IPS-NIHi11 (cell line): ENCODE results near the gene AP3S1.
A peak's percentile ranks its signal among the peaks of the same experiment; 100 is the strongest.

Experiments used
- DNase-seq: peaks from one replicate; pipeline ENCODE4 v3.0.0; 2012; ENCODE audit warnings: mixed read lengths, low spot score

AP3S1 gene

DNA sequence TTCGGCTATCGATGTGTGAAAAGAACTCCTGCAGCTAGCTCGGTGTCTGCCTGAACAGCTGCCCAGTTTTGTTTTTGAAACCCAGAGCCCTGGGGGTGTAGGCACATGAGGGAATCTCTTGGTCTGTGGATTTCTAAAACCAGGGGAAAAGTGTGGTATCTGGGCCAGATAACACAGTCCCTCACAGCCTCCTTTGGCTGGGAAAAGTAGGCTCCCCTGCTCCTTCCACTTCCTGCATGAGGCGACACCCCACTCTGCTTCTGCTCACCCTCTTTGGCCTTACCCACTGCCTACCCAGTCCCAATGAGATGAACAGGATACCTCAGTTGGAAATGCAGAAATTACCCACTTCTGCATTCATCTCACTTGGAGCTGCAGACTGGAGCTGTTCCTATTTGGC is 15.8 kb upstream of the AP3S1 start:
- DNase-seq: no peak

DNA sequence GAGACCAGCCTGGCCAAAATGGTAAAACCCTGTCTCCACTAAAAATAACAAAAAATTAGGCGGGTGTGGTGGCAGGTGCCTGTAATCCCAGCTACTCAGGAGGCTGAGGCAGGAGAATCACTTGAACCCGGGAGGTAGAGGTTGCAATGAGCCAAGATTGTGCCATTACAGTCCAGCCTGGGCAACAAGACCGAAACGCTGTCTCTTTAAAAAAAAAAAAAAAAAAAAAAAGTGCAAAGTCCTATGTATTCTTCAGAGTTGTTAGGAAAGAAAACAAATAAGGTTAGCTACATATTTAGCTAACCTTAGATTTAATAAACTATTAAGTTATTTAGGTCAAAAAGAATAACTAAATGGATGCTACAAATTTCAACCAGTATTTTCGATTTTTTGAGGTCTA is 11.8 kb upstream of the AP3S1 start:
- DNase-seq: no peak

DNA sequence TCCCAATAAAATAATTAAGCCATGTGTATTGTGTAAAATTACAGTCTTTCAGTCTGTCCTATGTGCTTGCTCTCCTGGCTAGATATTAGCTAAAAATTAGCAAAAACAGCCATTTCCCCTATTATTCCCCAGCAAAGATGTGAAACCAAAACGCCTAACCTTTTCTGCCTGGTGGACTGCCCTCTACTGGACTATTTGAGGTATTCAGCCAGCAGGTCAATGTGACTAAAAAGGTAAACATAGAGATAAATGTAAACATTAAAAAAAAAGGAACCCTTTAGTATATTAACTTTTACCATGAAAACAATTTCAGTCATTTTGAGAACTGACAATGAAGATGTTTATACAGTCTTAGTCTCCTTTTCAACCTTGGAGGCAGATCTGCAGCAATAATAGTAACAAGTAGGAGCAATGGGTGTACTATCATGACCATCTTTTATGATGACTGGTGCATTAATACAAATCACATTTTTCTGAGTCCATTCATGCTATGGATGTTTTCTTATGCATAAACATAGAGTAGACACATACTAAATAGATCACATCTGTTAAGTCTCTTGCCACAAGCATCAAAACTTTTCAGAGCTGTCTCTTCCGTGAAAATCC is 10.5 kb upstream of the AP3S1 start:
- DNase-seq: peak; percentile 53

DNA sequence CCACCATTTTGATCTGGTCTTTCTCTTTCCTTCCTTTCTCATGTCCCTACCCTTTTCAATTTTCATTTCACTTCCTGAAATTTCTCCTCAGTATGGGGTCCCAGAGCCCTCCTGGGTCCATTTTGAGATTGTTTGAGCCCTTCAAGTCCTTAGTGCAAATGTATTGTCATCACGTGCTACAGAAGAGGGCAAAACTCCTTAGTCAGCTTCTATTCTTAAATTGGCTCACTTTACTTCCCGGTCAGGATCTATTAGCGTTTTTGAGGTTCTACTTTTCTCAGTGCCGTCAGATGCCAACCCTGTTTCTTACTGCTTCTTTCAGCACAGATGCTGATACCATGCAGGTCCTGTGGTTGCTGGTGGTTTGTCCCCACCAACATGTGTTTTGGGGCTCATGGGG is 6.3 kb upstream of the AP3S1 start:
- no peak for DNase-seq

DNA sequence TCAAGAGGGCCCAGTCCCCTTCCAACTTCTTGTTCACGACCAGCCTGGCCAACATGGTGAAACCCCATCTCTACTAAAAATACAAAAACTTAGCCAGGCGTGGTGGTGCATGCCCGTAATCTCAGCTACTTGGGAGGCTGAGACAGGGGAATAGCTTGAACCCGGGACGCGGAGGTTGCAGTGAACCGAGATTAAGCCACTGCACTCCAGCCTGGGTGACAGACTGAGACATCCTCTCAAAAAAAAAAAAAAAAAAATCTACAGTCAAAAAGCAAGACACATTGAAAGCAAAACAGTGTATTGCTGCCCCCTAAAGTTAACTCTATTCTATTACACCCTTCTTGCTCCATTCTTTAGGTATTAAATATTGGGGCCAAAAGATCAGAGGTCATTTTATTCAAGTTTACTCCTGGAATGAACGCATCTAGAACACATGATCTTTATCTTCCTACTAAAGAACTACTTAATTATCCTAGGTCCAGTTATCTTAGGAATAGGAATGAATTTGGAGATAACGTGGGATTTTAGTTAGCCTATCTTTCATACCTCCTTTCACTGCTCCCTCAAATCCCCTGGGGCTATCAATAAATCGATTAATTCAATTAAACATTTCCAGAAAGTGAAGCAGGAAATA is 2.7 kb upstream of the AP3S1 start:
- DNase-seq: peak; percentile 38

DNA sequence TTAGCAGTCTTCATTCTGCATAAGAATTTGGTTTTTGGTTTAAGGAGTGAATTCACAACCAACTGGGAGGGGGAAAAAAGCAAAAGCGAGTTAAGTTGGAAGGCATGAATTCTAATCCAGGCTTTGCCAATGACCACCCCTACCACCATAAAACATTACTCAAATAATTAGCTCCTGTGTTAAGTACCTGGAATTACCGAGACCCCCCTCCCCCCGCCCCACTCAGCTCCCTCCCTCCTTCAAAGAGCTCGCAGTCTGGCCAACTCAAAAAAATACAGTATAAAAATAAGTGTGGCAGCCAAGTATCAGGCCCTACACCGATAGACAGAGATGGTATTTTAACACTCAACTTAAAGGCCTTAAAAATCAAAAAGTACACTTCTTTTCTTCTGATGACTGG is 862 bp upstream of the AP3S1 start:
- no peak for DNase-seq

DNA sequence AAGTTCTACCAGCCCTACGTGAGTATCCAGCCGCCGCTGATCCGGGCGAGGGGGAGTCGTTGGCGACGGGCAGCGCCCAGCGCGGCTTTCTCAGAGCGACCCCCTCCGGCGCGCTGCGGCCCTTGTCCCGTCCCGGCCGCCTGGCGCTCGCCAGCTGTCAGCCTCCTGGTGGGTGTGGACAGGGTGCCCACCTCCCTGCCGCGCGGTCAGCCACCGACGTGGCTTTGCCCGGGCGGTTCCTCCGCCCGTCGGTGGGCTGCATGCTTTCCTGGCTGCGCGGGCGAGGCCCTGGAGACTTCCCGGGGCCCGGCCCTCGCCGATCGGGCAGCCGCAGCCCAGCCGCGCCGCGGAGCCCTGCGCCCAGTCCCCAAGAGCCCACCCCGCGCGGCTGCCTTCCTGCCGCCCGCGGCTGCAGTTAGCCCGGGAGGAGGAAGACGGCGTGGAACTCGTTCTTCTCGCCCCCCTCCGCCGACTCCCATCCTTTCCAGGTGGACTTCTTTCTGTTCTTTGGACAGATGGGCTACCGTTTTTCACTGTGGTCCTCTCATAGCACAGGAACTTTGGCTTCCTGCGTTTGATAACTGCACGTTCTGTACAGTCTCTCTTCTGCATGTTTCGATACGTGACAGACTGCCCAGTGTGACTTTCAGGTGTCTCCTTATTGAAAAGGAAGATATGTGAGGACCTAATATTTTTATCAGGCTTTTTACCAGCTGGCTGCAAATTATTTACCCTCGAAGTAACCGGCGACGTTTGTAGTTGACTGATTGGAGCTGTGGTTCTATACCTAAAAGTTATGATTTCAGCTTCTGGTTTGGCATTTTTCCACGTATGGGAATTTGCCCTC is 577 bp downstream of the AP3S1 start:
- DNase-seq: peak; percentile 60

DNA sequence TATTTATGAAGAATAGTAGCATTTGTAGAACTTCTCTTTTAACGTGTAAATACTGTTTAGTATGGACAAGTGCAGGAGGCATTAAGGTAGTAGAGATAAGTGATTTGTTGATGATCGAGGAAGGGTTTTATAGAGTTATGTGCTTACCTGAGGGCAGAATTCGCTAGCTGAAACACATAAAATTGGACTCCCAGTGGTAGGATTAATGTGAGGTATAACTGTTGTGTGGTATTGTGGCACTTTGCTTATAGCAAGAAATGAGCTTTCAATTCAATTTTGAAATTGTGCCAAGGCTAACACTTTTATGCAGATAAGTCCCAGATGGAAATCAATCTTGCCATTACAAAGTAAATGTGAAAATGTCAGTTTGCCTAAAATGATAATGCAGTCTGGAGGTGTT is 1.2 kb downstream of the AP3S1 start:
- no peak for DNase-seq

DNA sequence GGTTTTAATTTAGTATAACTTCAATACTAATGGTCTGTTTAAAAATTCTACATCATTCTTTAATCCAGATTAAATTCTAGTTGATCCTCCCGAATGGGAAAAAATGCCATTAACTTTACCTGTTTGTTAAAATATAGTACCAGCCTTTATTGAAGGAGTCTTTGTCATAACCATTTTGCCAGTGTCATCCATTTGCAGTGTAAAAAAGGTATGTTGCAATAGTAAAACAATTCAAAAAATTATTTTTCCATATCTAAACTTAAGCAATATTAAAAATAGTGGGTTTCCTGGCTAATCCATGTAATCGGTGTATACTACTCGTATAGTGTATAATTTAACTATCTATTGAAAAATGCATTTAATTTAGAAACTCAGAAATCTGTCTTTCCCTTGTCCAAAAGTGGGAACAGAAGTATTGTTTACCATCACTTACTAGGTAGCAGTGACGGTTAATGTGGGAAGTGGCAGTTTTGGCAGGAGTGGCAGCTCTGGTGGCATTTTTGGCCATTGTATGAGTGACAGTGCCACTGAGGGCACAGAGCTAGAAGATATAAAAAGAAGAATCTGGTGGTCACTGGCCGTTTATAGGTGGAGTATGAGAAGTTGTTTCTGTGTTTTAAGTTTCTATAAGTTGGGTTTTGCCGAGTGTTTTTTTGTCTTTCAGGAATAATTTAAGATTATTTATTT is 1.9 kb downstream of the AP3S1 start:
- DNase-seq: no peak

DNA sequence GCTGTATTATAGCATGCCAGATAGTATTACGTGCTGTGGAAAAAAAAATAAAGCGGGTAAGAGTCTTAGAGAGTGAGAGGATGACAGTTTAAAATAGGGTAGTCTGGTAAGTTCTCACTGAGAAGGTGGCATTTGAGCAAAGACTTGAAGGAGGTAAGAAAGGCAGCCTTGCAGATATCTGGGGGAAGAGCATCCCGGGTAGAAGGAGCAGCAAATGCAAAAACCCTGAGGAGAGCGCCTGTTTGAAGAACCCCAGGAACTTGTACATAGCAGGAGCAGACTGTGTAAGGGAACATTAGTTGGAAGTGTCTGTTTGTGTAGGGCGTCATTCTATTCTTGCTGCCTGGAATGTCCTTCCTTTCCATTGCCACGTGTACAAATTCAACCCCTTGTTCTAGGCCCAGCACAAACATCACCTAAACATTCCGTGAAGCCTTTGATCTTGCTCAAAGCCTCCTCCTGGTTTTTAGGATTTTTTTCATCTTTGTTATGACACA is 2.6 kb downstream of the AP3S1 start:
- no peak for DNase-seq

DNA sequence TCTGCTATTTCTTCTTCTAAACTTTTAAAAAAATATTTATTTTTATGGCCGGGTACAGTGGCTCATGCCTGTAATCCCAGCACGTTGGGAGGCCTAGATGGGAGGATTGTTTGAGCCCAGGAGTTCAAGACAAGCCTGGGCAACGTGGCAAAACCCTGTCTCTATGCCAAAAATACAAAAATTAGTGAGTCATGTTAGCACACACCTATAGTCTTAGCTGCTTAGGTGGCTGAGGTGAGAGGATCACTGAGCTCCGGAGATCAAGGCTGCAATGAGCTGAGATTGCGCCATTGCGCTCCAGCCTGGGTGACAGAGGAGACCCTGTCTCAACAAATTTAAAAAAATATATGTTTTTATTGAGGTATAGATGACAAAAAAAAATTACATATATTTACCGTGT is 5.6 kb downstream of the AP3S1 start:
- DNase-seq: no peak

DNA sequence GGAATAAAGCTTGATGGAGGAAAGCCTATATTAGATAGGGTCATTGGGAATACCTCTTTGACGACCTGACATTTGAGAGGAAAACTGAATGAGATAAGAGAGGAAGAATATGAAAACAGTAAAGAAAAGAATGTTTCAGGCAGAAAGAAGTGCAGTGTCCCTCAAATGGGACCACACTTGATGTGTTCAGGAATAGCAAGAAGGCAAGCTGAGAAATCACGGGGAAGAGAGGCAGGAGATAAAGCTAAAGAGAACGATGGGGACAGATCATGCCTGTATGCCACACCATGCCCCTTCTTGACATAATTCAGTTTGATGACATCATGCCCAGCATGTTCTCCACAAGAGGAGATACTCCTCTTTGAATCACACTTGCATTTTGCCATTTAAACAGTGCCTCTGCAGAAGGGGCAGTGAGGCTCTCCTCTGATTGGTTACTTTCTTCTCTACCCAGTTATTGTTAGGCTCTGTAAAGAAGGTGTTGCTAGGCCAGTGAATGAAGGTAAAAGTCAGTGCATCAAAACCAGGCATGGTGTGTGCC is 7.6 kb downstream of the AP3S1 start:
- DNase-seq: no peak

DNA sequence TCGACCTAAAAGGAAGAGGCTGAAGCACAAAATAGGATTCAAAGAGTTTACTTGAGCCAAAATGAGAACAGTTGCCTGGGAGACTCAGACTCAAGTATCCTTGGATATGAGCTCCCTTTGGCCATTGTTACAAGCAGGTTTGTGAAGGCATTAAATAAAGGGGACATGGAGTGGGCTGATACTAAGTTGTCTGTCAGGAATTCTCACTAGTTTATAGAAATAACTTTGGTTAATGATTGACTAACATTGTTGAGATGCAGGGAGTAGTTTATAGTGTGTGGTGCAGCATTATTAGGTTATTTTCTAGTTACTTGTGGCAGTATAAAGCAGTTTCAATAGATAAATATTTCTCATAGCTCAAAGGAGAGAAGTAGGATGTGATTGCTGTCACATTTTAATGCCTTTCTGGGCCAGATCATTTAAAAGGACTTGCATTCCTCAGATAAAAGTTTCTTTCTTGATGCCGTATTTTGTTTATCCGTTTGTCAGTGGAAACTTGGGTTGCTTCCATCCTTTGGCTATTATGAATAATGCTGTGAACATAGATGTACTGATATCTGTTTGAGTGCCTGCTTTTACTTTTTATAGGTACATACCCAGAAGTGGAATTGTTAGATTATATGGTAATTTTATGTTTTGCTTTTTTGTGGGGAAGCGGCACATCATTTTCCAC is 9.1 kb downstream of the AP3S1 start:
- no peak for DNase-seq

DNA sequence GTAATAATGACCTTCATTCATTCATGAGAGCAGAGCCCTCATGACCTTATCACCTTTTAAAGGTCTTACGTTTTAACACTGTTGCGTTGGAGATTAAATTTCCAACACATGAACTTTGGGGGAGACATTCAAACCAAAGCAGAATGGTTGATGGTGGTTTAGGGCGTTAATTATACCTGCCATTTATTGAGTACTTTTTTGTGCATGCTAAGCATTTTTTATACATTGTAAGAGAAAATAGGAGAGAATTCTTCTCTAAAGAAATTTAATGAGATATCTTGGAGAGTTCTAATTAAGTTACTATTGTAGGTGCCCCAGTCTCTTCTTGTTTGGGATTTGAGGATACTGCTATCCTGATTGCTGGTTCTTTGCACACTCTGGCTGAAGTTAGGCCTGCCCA is 12.4 kb downstream of the AP3S1 start:
- no peak for DNase-seq

DNA sequence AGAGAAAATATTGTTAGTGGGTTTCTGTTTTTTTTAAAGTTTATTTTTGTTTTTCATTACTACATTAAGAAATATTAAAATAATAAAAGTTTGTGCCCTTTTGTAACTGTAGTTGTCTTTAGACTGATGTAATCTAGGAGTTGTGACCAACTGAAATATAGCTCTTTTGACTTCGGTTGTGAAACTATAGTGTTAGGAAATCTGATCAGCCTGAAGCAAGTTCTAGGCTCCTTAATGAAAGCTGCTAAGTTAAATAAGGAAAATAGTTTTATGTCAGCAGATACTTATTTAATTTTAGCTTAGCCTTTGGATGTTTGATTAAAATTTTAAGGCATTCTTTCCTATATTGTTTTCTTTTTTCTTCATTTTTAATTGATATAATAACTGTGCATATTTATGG is 14.2 kb downstream of the AP3S1 start:
- no peak for DNase-seq

DNA sequence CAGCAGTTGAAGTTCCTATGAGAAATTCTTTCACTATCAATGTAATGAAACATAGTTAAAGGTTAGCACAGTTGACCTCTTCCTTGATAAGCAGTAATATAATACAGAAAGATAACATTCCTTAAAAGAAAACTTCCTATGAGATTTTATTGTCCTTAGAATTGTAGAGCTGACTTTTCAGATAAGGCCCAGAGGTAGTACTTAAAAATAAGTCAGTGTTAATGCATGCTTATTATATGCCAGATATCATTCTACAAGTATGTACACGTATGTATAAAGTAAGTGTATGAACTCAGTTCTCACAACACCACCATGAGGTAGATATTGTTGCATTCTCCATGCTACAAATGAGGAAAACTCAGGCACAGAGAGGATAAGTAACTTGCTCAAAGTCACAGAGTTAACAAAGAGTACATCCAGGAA is 15.3 kb downstream of the AP3S1 start:
- DNase-seq: no peak

DNA sequence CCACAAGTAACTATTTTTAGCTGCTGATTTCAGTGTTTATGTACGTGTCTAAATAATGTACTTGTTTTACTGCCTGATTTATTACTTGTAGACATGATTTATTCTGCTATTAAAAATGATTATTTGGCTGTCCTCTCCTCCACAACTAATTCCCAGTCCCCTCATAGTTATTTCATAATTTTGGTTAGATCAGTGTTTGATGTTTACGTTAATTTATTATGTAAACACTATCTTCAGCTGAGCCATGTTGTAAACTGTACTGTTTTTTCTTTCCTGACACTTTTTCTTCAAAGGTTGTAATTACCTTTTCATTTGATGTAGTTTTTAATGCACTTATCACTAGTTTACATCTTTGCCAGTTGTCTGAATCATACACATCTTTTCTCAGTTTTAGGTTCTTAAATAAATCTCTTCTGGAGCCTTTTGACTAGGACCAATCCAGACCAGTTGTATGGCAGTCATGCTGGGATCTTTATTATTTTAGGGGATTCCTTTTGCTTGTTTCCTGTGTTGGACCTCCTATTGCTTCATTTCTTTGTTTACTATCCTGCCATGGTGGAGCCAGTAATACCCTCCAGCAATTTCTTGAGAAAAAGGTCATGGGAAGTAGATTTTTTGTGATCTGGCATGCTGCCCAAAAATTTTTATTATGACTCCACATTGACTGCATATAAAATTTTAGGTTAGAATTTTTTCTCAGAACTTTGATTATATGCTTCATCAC is 16.1 kb downstream of the AP3S1 start:
- no peak for DNase-seq

DNA sequence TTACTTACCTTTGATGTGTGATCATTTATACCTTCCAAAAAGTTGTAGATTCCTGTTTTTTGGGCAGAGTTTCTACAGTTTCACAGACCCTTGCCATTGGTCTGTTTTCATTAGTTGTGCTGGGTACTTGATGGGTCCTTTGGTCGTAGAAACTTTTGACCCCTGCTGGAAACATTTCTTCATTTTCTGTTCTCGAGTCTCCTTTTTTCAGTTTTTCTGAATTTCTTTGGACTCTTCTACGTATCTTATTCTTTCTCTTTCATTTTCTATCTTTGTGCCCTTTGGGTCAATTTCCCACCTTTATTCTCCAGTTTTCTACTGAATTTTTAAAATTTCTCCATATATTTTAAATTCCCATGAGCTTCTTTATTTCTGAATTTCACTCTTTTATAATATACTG is 16.7 kb downstream of the AP3S1 start:
- no peak for DNase-seq

DNA sequence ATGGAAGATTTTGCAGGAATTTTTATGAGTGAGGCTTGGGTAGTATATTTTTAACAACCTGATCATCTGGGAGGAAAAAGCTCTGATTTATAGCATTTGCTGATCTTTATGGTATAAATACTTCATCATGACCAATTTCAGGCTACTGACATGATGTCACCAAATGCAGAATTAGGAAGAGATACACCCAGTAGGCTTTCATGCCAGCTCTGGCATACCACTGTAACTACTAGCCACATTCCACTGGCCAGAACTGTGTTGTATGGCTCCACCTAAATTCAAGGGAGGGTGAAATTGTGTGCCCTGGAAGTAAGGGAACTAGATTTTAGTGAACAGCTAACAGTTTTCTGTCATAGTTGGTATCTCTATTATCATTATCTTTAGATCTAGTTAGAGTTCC is 17.6 kb downstream of the AP3S1 start:
- DNase-seq: no peak

DNA sequence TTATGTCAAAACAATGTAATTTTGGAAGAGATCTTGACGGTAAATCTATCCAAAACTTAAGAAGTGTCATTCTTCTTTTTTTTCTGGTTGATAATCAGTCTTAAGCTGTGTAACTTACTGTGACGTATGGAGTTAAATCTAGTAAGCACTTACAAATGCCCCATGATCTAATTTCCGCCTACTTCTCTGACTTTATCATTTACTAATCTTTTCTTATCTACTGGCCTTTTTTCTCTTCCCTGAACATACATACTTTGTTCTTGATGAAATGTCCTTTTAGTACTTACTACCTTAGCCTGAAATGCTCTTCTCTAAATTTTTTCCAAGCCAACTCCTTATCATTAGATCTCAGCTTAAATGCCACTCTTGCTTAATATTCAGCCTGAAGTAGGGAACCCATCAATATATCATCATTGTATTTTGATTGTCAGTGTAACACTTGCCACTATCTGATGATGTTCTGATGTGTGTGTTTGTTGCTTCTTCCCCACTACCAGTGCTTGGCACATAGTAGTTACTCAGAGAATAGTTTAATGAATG is 27.6 kb downstream of the AP3S1 start:
- no peak for DNase-seq

DNA sequence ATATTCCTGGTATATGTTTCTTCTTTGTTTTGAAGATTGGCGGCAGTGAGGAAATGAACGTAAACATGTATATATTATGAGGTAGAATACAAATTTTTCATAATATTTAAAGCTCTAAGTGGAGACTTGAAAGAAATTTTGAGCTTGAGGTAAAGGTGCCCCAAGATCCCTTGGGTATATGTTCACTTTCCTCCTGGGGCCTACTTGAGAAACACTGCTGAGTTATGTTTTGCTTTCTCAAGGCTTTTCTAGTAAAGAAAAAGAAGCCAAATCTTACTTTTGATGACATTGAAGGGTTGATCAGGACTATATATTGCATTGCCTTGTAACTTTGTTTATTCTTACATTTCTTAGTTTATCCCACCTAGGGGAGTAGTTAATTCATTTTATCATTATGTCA is 30.7 kb downstream of the AP3S1 start:
- DNase-seq: no peak
